ENCODE results near the gene TUT4.

TUT4 gene

DNA sequence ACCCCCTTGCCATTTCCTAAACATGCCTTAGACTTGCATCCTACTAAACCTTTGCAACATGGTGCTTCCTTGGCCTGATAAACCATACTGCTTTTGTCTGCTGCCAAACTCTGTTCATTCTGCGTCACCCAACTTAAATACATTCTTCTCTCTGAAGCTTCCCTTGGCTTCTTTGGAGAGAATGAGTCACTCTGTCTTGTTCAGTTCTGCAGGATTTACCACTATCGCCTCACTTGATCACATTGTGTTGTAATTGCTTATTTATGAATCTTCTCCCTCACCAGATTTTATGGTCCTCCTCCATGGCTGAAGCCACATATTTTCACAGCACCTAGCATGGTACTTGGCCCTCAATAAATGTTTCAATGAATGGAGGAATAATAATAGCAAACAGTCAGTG lies 21.7 kb upstream of the TUT4 start:
- no peak for DNase-seq (ENCODE audit: low read depth in 2 of 2)

DNA sequence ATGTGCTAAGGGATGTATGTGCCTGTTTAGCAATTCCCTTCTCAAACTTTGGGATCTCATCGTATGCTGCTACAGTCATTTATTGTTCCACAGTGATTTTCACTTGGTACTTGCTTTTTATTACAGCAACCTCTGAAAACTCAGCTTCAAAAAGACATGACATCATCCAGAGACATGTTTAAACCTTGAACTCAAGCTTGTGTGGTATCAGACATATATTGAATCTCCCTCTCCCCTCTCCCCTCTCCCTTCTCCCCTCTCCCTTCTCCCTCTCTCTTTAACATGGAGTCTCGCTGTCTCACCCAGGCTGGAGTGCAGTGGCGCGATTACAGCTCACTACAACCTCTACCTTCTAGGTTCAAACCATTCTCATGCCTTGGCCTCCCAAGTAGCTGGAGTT lies 19.5 kb upstream of the TUT4 start:
- DNase-seq (ENCODE audit: low read depth in 2 of 2): no peak

DNA sequence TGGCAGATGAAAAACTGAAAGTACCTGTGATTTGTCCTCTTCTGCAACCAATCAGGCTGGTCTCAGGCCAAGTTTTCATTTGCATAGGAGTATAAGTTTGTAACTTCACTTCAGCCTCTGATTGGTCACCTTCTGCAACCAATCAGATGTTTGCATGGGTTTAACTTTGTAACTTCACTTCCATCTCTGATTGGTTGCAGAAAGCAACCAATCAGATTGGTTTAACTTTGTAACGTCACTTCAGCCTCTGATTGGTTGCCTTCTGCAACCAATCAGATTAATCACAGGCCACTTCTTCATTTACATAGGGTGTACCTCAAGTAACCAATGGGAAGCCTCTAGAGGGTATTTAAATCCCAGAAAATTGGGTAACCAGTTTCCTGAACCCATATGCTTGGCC lies 18.9 kb upstream of the TUT4 start:
- DNase-seq (ENCODE audit: low read depth in 2 of 2): no peak

DNA sequence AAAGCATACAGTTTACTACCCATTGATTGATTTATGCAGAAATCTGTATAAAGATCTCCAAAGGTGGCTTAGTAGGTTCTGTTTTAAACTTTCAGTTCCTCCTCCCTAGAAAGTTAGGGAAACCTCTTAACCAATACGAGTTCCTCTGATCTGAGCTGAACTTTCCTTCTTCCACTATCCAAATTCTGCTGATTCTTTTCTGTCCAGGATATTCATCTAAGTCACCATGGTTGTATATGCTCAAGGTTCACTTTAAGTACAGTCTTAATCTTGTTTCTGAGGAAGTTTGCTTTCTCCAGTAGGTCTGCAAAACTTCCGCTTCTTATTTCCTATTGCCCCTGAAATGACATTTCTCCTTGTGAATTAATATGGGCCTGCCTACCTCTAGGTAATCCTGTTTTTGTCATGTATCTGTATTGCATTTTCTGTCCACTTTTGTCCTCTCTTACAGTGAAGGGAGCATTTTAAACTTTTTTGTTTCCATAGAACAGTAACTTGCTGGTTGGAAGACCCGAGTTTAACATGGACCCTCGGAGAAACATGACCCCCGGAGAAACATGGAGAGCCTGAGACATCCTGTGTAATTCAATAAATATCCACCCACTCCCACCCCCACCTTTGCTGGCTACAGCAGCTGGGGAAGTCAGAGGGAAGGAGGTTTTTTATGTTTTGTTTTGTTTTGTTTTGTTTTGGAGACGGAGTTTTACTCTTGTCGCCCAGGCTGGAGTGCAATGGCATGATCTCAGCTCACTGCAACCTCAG lies 16.7 kb upstream of the TUT4 start:
- DNase-seq (ENCODE audit: low read depth in 2 of 2): no peak

DNA sequence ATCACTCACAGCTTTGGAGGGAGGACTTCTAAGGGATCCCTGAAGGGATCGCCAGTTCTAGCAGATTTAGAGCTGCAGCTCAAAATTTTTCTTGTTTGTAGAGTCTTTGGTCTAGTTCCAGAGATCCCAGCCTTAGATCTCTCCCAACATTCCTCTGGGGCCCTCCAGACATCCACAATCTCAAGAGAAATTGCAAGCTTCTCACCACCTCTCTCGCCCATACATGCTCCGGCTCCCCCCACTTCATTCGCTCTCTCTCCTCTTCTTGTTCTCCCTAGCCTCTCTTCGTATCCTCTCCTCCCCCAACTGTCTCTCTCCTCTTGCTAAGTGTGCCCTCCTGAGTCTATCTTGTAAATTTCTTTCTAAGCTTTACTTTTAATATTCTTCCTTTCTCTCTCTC lies 15.1 kb upstream of the TUT4 start:
- no peak for DNase-seq (ENCODE audit: low read depth in 2 of 2)

DNA sequence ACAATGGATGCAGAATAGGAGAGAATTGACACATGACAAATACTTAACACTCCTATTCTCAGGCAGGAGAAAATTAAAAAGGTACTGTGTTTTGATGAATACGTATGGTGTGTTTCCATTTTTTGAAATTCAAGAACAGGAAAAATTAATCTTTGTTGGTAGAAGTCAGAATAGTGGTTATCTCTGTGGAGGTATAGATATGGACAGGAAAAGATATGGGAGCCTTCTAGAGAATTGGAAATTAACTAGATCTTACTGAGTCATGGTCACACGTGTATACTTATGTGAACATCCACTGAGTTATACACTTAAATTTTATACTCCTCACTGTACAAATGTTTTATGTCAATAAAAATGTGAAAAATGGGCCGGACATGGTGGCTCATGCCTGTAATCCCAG lies 9.9 kb upstream of the TUT4 start:
- DNase-seq (ENCODE audit: low read depth in 2 of 2): no peak

DNA sequence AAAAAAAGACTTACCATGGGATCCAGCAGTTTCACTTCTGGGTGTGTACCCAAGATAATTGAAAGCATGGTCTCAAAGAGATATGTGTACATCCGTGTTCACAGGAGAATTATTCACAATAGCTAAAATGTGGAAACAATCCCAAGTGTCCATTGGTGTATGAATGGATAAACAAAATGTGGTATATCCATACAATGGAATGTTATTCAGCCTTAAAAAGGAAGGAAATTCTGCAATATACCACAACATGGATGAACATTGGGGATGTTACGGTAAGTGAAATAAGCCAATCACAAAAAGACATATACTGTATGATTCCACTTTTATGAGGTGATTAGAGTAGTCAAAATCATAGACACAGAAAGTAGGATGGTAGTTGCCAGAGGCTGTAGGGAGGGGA lies 7.0 kb upstream of the TUT4 start:
- no peak for DNase-seq (ENCODE audit: low read depth in 2 of 2)

DNA sequence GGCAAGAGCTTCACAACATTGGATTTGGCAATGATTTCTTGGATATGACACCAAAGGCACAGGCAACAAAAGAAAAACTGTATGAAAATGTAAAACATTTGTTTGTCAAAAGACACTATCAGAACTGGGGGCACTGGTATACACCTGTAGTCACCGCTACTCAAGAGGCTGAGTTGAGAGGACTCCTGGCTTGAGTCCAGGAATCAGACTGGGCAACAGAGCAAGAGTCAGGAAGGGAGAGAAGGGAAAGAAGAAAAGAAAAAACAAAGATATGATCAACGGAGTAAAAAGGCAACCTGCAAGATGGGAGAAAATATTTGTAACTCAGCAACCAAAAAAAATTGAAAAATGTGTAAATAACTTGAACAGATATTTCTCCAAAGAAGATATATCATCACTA lies 6.0 kb upstream of the TUT4 start:
- no peak for DNase-seq (ENCODE audit: low read depth in 2 of 2)

DNA sequence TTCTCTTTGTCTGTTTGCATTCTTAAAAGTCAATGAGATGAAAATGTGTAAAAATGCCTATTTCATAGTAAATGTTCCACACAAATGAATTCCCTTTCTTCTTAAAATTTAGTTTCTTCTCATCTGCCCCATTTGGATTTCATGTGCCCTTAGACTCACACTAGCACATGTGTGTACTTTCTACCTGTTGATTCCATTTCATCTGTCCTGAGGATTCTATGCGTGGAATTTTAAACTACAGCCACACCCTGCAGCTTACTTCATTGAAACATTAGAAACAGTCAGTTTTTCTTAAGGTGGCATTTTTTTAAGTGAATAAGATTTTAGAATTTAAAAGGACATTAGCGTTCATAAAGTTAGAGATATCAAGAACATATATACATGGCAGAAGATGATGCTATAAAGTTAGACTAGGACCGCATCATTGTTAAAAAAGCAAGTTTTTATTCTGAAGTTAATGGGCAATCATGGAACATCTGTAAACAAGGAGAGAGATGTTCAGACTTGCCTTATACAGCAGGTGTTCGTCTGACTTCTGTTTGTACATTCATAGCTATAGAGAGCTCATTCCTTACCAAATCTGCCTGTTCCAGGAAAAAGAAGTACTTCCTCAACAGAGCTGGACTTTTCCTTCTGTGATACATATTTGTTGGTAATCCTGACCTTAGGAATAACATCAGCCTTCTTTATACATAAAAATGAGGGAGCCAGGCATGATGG lies 3.9 kb upstream of the TUT4 start:
- no peak for DNase-seq (ENCODE audit: low read depth in 2 of 2)

DNA sequence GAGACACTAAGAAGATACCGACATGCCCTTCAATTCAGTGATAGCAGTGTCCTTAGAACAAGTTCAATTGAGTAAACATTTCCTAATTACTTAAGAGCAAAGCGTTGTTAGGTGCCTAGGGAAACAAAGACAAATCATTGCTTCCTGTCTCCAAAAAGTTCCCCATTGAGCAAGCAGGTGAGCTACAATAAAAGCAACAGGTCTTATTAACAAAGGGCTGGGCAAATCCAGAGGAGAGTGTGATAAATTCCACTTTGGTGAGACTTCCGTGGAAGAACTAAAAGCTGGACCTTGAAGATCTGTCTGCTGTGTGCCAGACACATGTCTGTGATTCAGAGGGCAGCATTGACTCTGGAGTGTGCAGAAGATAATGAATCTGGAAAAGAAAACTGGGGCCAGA lies 1.9 kb upstream of the TUT4 start:
- DNase-seq (ENCODE audit: low read depth in 2 of 2): no peak

DNA sequence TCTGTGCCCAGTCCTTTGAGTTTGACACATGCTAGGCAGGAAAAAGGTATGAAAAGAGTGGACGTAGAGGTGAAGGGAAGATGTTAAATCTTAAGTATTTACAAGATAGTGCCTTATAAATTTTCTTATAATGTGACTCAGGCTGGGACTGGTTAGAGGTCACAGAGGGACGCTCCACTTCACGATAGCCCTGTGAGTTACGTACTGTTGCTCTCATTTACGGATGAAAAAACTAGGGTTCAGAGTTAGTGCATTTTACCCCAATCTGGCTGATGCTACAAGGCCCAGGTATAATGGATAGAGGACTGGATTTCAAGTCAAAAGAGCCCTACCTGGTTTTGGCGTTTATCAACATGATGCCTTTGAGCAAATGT lies 1.4 kb upstream of the TUT4 start:
- DNase-seq (ENCODE audit: low read depth in 2 of 2): no peak

DNA sequence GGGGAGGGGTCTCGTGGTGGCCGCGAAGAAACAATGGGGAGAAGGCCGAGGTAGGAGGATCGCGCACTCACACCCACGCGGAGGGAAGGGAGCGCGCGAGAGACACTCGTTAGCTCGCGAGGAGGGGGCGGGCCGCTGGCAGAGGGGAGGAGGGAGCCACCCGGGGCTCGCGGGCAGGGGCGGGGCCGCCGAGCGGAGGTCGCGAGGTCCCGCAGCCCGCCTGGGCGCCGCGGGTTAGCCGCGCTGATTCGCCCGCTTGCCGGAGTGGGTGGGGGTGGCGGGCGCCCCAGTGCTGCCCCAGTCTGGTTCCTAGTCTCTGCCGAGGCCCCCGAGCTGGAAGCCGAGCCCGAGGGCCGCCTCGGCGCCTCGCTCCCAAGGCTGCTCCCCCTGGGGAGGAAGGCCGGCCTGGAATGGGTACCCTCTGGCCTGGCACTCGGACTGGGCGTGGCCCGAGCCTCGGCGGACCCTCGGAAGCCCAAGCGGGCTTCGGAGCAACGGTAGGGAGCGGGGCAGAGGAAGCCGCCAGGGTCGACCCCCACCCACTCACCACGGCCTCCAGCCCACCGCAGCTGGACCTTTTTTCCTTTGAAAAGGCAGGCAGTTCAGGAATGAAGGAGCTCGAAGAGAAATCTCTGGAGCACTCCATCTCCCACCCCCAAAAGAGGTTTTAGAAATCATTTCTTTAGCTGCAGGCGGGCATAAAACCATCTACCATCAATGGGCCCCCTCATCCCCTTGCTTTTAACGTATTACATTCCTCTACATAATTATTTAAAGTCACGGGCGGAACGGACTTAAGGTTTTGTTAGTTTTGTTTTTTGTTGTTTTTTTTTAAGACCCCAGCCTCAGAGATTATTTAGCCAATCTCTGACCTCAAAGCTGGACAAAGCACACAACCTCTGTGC lies 722 bp upstream of the TUT4 start:
- peak; percentile 85 to 87 for DNase-seq (ENCODE audit: low read depth in 2 of 2)

DNA sequence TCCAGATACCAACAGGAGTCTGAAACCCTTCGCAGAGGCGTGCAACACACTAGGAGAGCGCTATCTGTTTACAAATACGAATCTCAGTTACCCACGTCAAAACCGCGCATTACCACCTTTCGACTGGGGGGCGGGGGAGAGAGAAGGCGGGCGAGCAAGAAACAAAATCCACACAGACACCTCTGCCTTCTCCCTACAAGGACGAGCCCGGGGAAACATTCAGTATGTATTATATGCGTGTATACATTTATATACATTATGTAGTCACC lies 722 bp downstream of the TUT4 start:
- peak; percentile 38 to 54 for DNase-seq (ENCODE audit: low read depth in 2 of 2)

DNA sequence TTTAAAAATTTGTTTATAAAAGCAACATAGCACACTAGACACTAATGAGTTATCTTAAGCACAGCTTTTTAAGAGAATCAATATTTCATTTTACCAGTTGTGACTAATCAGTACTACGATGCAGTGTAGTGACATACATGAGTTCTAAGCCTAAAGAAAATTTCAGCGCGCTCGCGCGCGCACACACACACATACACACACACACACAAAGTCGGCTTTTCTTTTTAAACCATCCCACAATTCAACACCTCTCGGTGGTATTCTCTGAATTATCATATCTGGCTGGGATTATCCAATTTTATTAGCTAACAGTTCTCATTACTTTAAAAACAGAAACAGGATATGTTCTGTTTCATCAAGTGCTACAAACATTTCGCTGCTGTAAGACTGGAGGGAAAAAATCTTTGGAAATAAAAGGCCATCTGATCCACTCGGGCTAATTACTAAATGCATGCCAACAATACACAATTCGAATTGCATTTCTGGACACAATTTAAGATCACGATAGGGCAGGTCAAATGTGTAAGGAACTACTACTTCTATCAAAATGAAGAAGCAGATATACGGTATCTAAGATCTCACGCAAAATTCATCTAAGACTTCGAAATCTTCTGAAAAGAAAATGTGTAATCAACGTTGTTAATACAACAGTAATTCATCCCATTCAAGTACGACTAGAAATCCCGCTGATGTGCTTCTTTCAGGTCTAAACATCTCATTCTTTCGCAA lies 1.2 kb downstream of the TUT4 start:
- peak in 1 of 2 donors; percentile 16 for DNase-seq (ENCODE audit: low read depth in 2 of 2)

DNA sequence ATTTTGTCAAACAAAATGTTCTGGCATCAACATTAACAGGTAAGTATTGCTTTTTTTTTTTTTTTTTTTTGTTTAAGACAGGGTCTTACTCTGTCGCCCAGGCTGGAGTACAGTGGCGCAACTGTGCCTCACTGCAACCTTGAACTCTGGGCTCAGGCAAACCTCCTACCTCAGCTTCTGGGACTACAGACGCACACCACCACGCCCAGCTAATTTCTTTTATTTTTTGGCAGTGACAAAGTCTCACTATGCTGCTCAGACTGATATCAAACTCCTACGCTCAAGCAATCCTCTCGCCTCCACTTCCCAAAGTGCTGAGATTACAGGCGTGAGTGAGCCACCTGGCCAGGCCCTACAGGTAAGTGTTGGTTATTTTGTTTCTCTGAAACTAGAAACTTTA lies 2.4 kb downstream of the TUT4 start:
- no peak for DNase-seq (ENCODE audit: low read depth in 2 of 2)

DNA sequence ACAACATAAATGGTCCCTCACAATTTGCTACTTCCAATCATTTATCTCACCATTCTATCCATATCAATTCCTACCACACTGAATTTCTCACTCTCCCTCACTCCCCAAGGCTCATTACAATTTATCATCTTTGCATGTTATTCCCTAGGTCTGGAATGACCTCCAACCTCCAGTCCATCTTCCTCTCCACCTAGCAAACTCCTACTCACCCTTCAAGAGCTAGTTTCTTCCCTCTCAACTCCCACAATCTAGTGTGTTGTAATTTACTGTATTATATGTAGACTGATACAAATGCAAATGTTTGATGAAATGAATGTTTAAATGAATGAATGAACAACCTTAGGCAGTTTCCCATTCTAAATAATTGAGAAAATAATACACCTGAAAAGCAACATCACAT lies 3.6 kb downstream of the TUT4 start:
- no peak for DNase-seq (ENCODE audit: low read depth in 2 of 2)

DNA sequence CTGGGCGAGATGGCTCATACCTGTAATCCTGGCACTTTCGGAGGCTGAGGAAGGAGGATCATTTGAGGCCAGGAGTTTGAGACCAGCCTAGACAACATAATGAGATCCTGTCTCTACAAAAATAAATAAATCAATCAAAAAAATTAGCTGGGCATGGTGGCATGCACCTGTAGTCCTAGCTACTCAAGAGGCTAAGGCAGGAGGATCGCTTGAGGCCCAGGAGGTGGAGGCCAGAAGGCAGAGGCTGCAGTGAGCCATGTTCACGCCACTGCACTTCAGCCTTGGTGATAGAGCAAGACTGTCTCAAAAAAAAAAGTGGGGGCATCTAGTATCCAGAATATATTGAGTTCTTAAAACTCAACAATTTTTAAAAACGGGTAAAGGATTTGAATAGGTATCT lies 6.0 kb downstream of the TUT4 start:
- DNase-seq (ENCODE audit: low read depth in 2 of 2): no peak

DNA sequence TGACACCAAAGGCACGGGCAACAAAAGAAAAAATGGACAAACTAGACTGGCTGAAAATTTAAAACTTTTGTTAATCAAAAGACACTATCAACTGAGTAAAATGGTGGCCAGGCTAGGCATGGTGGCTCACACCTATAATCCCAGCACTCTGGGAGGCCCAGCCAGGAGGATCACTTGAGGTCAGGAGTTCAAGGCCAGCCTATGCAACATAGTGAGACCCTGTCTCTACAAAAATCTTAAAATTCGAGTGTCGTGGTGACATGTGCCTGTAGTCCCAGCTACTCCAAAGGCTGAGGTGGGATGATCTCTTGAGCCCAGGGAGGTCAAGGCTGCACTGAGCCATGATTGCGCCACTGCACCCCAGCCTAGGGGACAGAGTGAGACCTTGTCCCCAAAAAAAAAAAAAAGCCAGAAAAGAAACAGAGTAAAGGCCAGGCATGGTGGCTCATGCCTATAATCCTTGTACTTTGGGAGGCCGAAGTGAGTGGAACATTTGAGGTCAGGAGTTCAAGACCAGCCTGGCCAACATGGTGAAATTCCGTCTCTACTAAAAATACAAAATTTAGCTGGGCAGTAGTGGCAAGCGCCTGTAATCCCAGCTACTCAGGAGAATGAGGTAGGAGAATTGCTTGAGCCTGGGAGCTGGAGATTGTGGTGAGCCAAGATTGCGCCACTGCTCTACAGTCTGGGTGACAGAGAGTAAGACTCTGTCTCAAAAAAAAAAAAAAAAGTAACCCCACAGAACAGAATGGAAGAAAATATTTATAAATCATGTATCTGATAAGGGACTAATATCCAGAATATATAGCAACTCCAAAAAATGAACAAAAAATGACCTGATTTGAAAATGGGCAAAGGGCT lies 8.0 kb downstream of the TUT4 start:
- DNase-seq (ENCODE audit: low read depth in 2 of 2): no peak

DNA sequence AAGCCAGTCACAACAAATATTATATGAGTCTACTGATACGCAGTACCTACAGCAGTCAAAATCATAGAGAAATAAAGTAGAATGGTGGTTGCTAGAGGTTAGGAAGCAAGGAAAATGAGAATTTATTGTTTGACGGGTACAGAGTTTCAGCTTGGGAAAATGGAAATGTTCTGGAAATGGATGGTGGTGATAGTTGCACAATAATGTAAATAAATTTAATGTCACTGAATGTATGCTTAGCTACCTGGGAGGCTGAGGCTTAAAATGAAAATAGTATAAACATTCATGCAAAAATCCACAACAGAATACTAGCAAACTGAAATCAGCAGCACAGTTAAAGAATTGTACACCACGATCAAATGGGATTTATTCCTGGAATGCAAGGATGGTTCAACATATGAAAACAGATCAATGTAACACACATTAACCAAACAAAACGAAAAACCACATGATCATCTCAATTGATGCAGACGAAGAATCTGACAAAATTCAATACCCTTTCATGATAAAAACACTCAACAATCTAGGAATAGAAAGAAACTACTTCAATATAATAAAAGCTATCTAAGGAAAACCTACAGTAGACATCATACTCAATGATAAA lies 10.7 kb downstream of the TUT4 start:
- DNase-seq (ENCODE audit: low read depth in 2 of 2): no peak

DNA sequence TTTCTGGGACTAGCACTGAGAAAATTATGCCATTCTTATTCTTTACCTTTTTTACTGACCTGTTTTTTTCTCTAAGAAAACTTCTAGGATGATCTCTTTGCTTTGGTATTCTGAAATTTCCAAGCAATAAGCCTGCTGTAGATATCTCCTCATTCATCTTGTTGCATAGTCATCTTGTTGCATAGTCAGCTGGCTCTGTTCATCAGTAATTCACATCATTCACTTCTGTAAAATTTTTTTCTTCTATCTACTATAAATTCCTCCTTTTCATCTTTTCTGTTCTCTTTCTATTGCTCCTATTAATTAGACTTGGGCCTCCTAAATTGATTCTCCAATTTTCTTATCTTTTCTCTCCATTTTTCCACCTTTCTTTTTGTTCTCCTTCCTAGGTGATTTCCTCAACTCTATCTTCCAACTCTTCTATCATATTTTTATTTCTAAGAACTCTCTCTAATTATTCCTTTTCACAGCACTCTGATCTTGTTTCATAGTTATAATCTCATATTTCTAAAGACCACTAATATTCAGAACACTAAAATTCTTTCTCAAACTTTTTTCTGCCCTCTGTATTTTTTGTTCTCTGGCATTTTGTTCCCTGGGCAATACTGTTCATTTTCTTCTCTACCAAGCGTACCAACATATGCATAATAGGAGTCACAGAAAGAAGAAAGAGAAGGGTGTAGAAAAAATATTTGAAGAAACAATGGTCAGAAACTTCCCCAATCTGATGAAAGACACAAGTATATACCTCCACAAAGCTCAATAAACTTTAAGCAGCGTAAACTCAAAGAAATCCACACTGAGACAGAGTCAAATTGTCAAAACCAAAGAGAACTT lies 17.7 kb downstream of the TUT4 start:
- DNase-seq (ENCODE audit: low read depth in 2 of 2): no peak
